Activated CD4-positive, CD25-positive, alpha-beta regulatory T cell treated with anti-CD3 and anti-CD28 coated beads, Interleukin-2, amount 50 U/mL, for 24 hours (primary cell): ENCODE results near the gene MAN1A1.
"Not testable (repeated sequence)": the region's sequence is repeated elsewhere in the genome, so short reads cannot be mapped to it uniquely, and the experiment has no call there.

Source experiments
- ATAC-seq, 2 donors: fragments of 150-1000 bp; cut with Tn5 transposase; one replicate each; pipeline ENCODE4 v1.10.0; 2021; ENCODE audit warnings: mild to moderate bottlenecking in 1 of 2, moderate library complexity in 1 of 2

MAN1A1 gene

GRCh38 chr6:119299694-119300093, 49.9 kb downstream of the MAN1A1 start:
- no peak for ATAC-seq

DNA sequence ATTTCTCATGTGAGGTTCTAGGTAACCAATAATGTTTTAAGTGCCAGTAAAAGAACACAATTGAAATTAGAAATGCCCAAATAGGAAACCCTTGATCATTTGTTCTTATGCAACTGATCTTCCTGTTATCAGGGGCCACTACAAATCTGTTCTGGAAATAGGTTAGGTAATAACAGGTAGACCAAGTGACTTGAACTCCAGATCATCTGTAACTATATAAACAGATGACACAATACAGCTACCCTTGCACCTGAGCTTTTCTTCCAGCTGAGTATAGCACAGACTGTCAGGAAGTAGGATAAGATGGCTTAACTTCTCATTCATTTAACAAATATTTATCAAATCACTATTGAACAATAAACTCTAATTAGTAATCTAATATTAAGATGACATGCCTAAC, 52.5 kb downstream of the MAN1A1 start:
- ATAC-seq: no peak

DNA sequence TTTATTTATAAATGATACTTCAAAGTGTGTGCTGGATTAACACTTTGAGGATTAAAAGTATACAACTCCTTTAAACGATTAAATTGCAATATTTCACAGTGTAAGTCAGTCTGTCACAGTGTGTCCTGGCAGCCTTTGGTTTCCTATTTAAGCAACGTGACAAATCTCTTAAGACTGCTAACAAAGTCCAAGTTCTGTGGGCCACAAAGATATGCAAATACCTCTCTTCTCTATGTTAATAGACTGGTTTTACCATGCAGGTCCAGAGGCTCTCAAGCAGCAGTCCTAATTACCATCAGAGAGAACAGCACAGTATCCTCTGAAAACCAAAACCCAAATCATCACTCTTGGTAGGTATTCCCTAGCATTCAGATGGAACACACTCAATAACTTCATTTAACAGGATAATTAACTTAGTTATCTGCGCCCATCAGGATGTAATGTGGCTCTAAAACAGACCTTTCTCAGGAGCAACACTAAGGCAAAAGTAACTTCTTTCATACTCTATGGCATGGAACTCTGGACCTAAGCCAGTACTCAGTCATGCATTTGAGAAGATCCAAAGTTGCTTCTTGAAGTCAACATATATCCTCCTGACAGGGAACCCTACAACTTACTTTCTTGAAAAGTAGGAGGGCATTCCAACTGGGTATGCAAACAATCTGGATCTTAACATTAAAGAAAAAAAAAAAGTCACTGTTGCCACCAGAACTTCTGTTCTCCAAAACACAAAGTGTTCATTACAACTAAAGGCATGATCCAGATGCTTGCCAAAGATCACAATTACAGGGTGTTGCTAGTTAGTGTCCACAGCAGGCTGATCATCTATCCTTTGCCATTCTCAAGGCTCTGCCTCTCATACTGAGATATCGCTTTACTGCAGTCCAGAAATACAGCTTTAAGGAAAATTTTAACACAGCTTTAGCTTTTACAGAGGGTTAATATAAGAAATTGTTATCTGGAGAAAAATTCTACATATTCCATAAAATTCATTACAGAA, 53.2 kb downstream of the MAN1A1 start:
- no peak for ATAC-seq

- ATAC-seq: peak in 1 of 2 donors; percentile 56
Measured at GRCh38 chr6:119294984-119295383, 54.6 kb downstream of the MAN1A1 start.

DNA sequence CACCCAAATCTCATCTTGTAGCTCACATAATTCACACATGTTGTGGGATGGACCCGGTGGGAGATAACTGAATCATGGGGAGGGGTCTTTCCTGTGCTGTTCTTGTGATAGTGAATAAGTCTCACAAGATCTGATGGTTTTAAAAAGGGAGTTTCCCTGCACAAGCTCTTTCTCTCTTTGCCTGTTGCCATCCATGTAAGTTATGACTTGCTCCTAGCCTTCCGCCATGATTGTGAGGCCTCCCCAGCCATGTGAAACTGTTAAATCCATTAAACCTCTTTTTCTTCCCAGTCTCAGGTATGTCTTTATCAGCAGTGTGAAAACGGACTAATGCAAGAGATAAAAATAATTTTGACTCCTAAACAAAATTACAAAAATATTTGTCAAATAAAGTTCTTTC, 58.5 kb downstream of the MAN1A1 start:
- ATAC-seq: not testable (repeated sequence)

DNA sequence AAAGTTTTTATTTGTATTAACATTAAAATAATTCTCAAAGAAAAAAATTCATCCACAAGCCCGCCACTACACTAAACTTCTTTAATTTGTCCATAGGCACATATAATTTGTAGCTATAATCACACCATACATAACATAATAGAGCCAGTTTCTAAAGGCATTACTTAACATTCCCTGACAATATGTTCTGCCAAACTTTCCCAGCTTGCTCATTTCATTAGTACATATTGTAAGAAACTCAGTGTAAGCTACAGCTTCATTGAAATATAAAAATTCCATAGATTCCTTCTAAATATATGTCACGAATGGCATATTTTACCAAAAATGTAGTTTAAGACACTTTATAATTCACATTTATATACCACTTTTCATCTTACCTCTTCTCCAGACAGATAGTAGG, 59.3 kb downstream of the MAN1A1 start:
- no peak for ATAC-seq

DNA sequence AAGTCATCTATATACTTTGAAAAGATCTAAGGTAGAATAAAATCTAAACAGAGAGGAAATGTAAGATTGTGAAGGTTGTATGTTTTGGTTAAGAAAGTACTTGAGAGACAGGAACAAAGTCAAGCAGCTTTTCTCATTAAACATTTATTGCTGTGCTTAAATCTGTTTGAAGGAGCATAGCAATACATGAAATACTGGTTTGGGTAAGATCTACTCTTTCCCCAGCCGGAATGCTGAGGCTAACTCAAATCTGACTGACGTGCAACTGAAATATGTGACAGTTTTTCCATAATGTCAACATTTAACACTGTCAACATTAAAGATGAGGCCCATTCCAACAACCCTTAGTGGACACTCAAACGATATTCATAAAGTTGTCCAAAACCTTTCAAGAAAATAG, 59.9 kb downstream of the MAN1A1 start:
- no peak for ATAC-seq

GRCh38 chr6:119285908-119286625, 63.5 kb downstream of the MAN1A1 start:
- no peak for ATAC-seq

GRCh38 chr6:119284861-119285521, 64.6 kb downstream of the MAN1A1 start:
- ATAC-seq: no peak

GRCh38 chr6:119283979-119284545, 65.5 kb downstream of the MAN1A1 start:
- no peak for ATAC-seq

GRCh38 chr6:119283214-119283613, 66.3 kb downstream of the MAN1A1 start:
- ATAC-seq: no peak

- ATAC-seq: no peak
Measured at GRCh38 chr6:119280668-119281067, 68.9 kb downstream of the MAN1A1 start.

GRCh38 chr6:119280080-119280479, 69.5 kb downstream of the MAN1A1 start:
- ATAC-seq: no peak

DNA sequence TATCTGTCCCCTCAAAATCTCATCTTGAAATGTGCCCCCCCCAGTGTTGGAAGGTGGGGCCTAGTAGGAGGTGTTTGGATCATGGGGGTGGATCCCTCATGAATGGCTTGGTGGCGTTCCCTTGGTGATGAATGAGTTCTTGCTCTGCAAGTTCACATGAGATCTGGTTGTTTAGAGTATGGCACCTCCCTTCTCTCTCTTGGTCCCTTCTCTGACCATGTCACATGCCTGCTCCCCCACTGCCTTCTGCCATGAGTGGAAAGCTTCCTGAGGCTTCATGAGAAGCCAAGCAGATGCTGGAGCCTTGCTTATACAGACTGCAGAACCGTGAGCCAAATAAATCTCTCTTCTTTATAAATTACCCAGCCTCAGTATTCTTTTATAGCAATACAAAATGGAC, 70.9 kb downstream of the MAN1A1 start:
- ATAC-seq: no peak

DNA sequence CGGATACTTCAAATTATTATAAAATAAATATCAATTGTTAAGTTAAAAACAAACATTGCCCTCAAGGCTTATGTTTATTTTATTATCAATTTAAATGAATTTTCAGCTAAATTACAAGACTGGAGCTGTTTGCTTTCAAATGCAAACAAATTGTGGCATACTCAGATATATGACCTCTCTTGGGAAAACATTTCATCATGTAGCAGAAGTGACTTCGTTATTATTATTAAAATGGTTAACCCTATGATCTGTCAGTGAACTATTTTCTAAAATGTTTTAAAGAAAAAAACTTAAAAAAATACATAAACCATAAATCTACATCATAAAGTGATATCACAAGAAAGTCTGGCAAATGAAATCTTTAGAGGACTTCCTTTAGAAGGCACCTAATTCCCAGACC, 72.5 kb downstream of the MAN1A1 start:
- no peak for ATAC-seq

DNA sequence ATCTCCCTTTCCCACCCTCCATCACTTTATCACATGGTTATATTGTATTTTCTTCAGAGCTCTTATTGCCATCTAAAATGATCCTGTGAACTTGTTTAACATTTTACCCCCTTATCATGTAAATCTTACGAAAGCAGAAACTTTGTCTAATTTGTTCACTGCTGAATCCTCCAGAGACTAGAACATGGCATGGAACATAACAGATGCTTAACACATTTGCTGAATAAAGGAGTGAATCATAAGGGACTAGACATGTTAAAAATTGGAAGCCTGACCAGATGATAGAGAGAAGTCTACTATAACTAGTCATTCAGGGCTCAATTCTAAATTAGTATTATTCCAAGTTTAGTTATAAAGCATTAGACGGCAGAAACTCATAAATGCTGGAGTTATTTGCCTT, 73.3 kb downstream of the MAN1A1 start:
- no peak for ATAC-seq

DNA sequence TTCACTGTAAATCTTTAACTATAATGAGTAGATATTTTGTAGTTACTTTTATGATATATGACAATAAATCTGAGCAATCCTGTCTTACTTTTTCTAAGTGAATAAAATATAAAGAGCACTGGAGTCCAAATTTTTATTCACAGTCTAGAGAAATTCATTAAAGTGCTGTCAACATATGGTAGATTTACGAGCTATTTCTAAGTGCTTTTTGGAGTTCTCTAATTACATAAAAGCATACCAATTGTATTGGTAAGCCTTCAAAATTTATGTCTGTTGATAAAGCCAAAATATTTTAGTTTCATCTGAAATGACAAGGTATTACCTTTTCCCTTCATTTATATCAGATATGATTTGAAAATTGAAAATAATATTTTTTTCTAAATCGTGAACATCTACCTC, 75.4 kb downstream of the MAN1A1 start:
- no peak for ATAC-seq

DNA sequence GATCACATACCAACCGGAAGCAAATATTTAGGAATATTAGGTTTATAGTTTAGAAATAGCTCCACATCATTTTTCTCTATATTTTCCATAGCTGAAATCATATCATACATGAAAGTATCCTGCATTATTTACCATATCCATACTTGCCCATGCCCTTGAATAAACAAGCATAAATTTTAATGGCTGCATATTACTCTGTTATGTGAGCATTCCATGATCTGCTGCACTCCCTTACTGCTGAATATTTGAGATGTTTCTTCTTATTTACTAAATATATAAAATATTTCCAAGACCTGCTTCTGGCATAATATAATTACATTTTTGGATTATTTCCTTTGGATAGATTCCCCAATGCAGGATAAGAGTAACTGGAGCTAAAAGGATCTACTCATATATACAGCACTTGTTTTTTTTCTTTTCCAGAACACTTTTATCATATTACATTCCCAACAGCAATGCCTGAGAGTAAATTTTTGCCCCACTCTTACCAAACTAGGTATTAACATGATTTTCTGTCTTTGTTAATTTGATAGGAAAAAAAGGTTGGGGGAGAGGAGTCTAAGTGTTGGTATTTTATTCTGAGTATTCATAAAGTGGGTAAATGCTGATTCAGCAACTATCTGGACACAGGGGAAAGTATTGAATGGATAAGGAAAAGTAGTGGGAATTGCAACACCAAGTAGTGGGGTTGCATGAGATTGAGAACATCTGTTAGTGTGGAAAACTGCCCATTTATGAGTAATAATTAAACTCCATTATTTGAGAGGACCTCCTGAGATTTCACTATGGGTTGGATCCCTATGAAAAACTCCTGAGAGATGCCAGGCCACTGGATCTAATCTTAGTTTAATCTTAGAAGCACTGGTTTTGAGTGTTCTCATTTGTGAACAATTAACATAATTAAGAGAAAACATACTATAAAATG, 76.0 kb downstream of the MAN1A1 start:
- no peak for ATAC-seq

- no peak for ATAC-seq
Measured at GRCh38 chr6:119270545-119270944, 79.0 kb downstream of the MAN1A1 start.

DNA sequence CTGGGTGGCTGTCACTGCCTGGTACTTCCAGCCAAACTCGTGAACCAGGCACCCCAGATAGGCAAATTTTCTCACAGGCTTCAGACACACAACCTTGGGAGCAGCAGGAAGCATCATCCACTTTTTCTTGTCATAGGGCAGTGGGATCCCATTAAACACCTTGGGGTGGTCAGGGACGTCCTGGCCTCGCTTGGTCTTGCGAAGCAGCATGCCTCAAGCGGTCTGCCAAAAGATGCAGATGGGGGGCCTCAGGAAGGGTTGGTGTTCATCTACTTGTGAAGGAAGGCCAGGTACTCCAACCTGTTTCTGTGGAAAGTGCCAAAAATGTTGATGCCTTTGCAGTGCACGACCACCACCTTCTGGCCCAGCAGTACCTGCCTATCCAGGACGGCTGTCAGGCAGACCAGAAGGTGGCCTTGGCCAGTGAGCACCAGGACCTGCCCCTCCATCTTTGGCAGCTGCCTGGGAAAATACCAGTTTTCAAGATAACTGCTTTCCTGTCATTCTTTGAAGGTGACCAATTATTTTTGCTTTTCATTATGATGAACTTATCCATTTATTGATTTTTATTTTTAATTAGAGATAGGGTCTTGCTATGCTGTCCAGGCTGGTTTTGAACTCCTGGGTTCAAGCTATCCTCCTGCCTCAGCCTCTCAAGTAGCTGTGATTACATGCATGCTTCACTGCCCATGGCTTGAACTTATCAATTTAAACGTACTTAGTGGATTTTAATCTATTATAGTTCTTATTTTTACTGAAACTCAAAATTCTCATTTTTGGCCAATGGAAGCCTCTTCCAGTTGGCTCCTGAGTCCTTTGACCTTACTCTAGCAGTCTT, 80.1 kb downstream of the MAN1A1 start:
- ATAC-seq: no peak
